ENCODE results near the gene CITED2. TPM values are rescaled to one million over a fixed set of nuclear protein-coding genes. Genes with fewer than 3 reads are reported as not detected.

Gene CITED2
- total RNA-seq: 42.6 and 47.5 TPM in 2 replicates
- long read RNA-seq: 0 reads

GRCh38 chr6:139374357-139375225, at the start of gene CITED2:
CITED2 (minus strand) TSS chr6:139374648; CDS start chr6:139373944, 704 bp downstream.
- TF ChIP-seq CTCF (IDR thresholded peaks at IDR 0.05; ENCODE audit: unreplicated experiment): peak; percentile 48
- Mint-ChIP-seq H3K9me3 (ENCODE audit: low read depth) (peaks cover 4% of the 10 kb centered on the region), H3K4me3 (ENCODE audit: low read depth) (peak within 1 kb of the TSS; percentile 98), H3K36me3 (ENCODE audit: insufficient read depth) (peaks cover 7% of the 10 kb centered on the region), H3K4me1 (ENCODE audit: low read depth) (peaks cover 44% of the 10 kb centered on the region), H3K27ac (peak within 1 kb of the TSS; percentile 99), H3K27me3 (no peaks in the 10 kb centered on the region)
- peak; percentile 90 for DNase-seq (ENCODE audit: low spot score, unreplicated experiment)

GRCh38 chr6:139423037-139423703, 48.7 kb upstream of the CITED2 start:
- no peak for TF ChIP-seq CTCF (IDR thresholded peaks at IDR 0.05; ENCODE audit: unreplicated experiment)
- DNase-seq (ENCODE audit: low spot score, unreplicated experiment): no peak
- Mint-ChIP-seq H3K9me3 (ENCODE audit: low read depth) (peaks cover 3% of the 10 kb centered on the region), H3K27me3 (no peaks in the 10 kb centered on the region), H3K4me3 (ENCODE audit: low read depth) (no peak overlapping the region), H3K4me1 (ENCODE audit: low read depth) (peaks cover 14% of the 10 kb centered on the region), H3K27ac (no peak overlapping the region), H3K36me3 (ENCODE audit: insufficient read depth) (no peaks in the 10 kb centered on the region)

GRCh38 chr6:139422105-139423036, 47.9 kb upstream of the CITED2 start:
- Mint-ChIP-seq H3K27ac (no peak overlapping the region), H3K9me3 (ENCODE audit: low read depth) (peaks cover 3% of the 10 kb centered on the region), H3K4me3 (ENCODE audit: low read depth) (no peak overlapping the region), H3K27me3 (no peaks in the 10 kb centered on the region), H3K36me3 (ENCODE audit: insufficient read depth) (no peaks in the 10 kb centered on the region), H3K4me1 (ENCODE audit: low read depth) (peaks cover 14% of the 10 kb centered on the region)
- DNase-seq (ENCODE audit: low spot score, unreplicated experiment): no peak
- no peak for TF ChIP-seq CTCF (IDR thresholded peaks at IDR 0.05; ENCODE audit: unreplicated experiment)

GRCh38 chr6:139418481-139419132, 44.2 kb upstream of the CITED2 start:
- Mint-ChIP-seq H3K27ac (no peak overlapping the region), H3K27me3 (no peaks in the 10 kb centered on the region), H3K36me3 (ENCODE audit: insufficient read depth) (no peaks in the 10 kb centered on the region), H3K9me3 (ENCODE audit: low read depth) (peaks cover 3% of the 10 kb centered on the region), H3K4me1 (ENCODE audit: low read depth) (peaks cover 14% of the 10 kb centered on the region), H3K4me3 (ENCODE audit: low read depth) (no peak overlapping the region)
- no peak for TF ChIP-seq CTCF (IDR thresholded peaks at IDR 0.05; ENCODE audit: unreplicated experiment)
- DNase-seq (ENCODE audit: low spot score, unreplicated experiment): no peak
